Measurements from ENCODE around the gene FUT7.

FUT7 gene

GRCh38 chr9:137035507-137035834 lies 3.6 kb upstream of the FUT7 start (continued):
- TF ChIP-seq ZNF324 (tag by site-specific recombination; IDR thresholded peaks at IDR 0.05) (no peak), CTCF (tag by site-specific recombination; IDR thresholded peaks at IDR 0.05) (peak; percentile 57; the same call in 1 of the 2 replicates), REST (tag by site-specific recombination; IDR thresholded peaks at IDR 0.05) (no peak), ZBTB49 (tag by site-specific recombination; IDR thresholded peaks at IDR 0.05; ENCODE audit: low read depth) (no peak), ZNF2 (tag by site-specific recombination; IDR thresholded peaks at IDR 0.05) (no peak), ZNF449 (tag by site-specific recombination; IDR thresholded peaks at IDR 0.05) (no peak), ZNF292 (tag by site-specific recombination; IDR thresholded peaks at IDR 0.05; ENCODE audit: borderline replicate concordance, low read depth) (no peak)

- Histone ChIP-seq H3K4me1 (ENCODE audit: control insufficient read depth, insufficient read depth, low read length) (no peaks in the 10 kb centered on the region), H3K4me3 (ENCODE audit: low read depth, low read length) (no peak overlapping the region), H3K27ac (ENCODE audit: extremely low read depth, low read depth, low read length) (no peak overlapping the region), H3K9me3 (ENCODE audit: control insufficient read depth, insufficient read depth, low read depth, low read length) (no peaks in the 10 kb centered on the region), H3K36me3 (ENCODE audit: control insufficient read depth in 2 of 2, insufficient read depth in 1 of 2, low read length in 2 of 2) (peaks cover 0 to 20% of the 10 kb centered on the region in 2 experiments; a peak in 1 of 3 replicates)
- CTCF ChIA-PET: interaction anchor here (0.5 to 5.3 kb wide), 65 partner anchors 9 to 517 kb away, joined by 3 to 119 read pairs (median 4); partner anchors contain the start of genes AJM1, C8G, CLIC3 and FBXW5
- POLR2A ChIA-PET: interaction anchor here (0.6 to 2.0 kb wide), 26 partner anchors 9 to 307 kb away, joined by 3 to 16 read pairs (median 4); partner anchors contain the start of genes CLIC3, NPDC1, PAXX and RNF208
- TF ChIP-seq ZNF654 (tag by site-specific recombination; IDR thresholded peaks at IDR 0.05; ENCODE audit: low read depth) (peak; percentile 61), ZNF600 (tag by site-specific recombination; IDR thresholded peaks at IDR 0.05) (peak; percentile 96), ZNF626 (tag by site-specific recombination; IDR thresholded peaks at IDR 0.05) (no peak), ZNF692 (tag by site-specific recombination; IDR thresholded peaks at IDR 0.05) (peak; percentile 94), ZIC2 (tag by site-specific recombination; IDR thresholded peaks at IDR 0.05) (peak; percentile 76), ZEB2 (tag by site-specific recombination; IDR thresholded peaks at IDR 0.05) (peak; percentile 71), ZNF132 (tag by site-specific recombination; IDR thresholded peaks at IDR 0.05; ENCODE audit: borderline replicate concordance) (no peak), ZBTB8A (tag by site-specific recombination; IDR thresholded peaks at IDR 0.05) (peak; percentile 91), KLF8 (tag by site-specific recombination; IDR thresholded peaks at IDR 0.05) (peak; percentile 82), ZFHX2 (tag by site-specific recombination; conservative IDR thresholded peaks at IDR 0.05) (0 out of 2 replicates have a peak, but pooled peaks have one; percentile 5), ZNF24 (tag by site-specific recombination; IDR thresholded peaks at IDR 0.05) (no peak), ZNF558 (tag by site-specific recombination; IDR thresholded peaks at IDR 0.05) (no peak), PATZ1 (tag by site-specific recombination; IDR thresholded peaks at IDR 0.05) (peak; percentile 64), ZNF354C (tag by site-specific recombination; IDR thresholded peaks at IDR 0.05; ENCODE audit: borderline replicate concordance, low read depth) (no peak), KLF1 (tag by site-specific recombination; IDR thresholded peaks at IDR 0.05) (peak; percentile 8), ZNF341 (tag by site-specific recombination; IDR thresholded peaks at IDR 0.05; ENCODE audit: low read depth) (no peak)
These were observed 3.0 kb upstream of the FUT7 start for GRCh38 chr9:137034709-137035506.

All from HEK293 (cell line).